ENCODE data around the gene UTP14A. TPM values are rescaled to one million over a fixed set of nuclear protein-coding genes. Genes with fewer than 3 reads are reported as not detected.
A peak's percentile ranks its signal among the peaks of the same experiment; 100 is the strongest.

UTP14A gene
- total RNA-seq, 1 experiment from 2014 or later = 37.9 TPM

DNA sequence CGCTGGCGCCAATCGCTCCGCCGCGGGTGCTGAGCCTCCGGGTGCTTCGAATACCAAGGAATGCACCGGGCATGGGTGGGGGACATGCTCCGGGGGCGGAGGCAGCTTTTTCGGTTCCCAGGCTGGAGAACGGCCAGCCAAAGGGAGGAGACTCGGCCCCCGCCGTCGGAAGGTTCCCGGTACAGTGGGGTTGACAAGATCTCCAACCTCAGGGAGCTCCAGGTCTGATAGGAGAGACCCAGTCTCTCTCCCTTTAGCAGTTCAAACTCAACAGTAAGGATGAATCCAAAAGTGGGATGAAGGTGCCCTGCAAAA is 47.3 kb downstream of the UTP14A start:
- no peak for DNase-seq (ENCODE audit: low spot score)

- DNase-seq (ENCODE audit: low spot score) = no peak
Observed at GRCh38 chrX:129953881-129954280, 47.9 kb downstream of the UTP14A start.

DNA sequence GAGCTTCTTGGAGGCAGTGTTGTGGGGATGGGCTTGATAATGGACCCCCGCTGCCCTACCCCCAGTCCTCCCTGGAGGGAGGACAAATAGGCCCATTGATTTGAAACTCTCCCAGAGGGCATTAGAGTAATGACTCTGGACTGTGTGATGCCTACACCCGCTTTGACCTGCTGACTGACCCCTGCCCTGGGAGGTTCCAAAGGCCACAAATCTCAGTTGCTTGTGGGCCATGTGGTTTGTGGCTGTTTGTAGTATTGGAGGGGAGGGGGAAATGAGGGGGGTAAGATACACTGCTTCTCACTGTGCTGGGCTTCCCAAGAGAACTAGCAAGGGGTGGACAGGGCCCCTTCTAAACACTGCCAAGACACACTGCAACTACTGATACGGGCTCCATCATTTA is 48.8 kb downstream of the UTP14A start:
- no peak for DNase-seq (ENCODE audit: low spot score)

GRCh38 chrX:129955682-129956081 is 49.7 kb downstream of the UTP14A start:
- DNase-seq (ENCODE audit: low spot score) = no peak

DNA sequence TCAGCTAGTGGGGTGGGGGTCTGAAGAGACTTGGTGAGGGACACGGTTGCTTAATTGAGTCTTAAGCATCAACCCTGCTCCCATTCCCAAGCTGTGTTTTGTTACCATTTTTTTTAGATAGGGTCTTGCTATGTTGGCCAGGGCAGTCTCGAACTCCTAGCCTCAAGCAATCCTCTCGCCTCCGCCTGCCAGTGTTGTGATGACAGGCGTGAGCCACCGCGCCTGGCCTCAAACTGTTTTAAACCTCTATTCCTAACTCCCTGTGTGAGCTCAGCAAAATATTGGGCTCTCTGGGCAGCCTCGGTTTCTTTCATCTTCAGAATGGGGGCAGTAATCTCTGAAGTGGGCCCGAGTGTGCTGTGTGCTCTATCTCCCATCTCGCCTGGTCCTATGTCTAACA is 50.2 kb downstream of the UTP14A start:
- DNase-seq (ENCODE audit: low spot score) = no peak

GRCh38 chrX:129956765-129957164 is 50.8 kb downstream of the UTP14A start:
- no peak for DNase-seq (ENCODE audit: low spot score)

DNA sequence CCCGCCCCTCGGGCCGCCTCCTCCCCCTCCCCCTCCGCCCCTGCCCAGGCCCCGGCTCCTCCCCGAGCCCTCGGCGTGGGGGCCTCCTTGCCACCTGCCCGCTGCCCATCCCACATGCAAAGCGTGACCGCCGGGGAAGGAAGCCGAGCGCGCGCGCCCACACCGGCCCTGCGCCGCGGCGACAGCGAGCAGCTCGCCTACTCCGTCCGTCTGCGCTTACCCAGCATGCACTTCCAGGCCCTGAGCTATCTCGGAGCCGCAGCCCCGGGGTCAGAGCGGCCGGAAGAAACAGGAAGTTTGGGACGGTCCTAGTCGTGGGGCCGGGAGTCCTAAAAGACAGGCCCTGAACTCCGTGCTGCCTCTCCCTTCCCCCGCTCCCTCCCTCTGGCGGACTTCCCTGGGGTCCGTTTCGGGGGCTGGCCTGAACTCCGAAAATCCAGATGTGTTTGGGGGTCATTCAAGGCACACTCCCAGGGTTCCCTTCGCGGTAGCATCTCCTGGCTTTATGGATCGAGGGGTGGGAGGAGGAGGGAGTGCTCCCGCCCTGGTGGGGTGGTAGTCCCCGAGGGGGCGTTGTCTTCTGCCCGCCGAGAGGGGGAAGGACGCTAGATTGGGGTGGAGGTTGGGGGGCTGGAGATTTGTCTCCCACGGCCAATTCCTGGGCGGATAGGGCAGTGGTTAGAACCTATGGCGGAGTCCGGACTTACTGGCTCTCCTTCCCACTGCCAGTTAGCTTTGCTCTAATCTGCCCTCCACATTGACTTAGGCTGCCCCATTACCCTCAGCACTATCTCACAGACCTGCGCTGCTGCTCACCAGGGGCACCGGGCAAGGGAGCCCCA is 51.5 kb downstream of the UTP14A start:
- DNase-seq (ENCODE audit: low spot score) = no peak

DNA sequence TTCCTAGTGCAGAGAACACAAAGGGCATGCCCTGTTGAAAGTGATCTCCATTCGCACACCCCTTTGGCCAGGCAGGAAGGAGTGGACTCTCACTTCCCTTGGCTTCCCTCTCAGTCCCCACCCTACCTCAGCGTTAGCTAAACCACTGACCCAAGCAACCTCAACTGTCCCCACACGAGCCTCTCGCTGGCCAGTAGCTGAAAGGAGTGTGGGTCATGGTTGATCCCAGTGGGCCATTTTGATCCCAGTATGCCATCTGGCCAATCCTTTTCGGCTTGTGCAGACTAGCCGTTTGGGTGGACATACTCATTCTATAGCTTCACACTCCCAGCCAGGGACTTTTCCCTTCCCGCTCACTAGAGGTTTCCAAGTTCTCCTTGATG is 52.1 kb downstream of the UTP14A start:
- no peak for DNase-seq (ENCODE audit: low spot score)

- DNase-seq (ENCODE audit: low spot score) = peak; percentile 22
Observed at GRCh38 chrX:129958814-129959492, 53.0 kb downstream of the UTP14A start.

DNA sequence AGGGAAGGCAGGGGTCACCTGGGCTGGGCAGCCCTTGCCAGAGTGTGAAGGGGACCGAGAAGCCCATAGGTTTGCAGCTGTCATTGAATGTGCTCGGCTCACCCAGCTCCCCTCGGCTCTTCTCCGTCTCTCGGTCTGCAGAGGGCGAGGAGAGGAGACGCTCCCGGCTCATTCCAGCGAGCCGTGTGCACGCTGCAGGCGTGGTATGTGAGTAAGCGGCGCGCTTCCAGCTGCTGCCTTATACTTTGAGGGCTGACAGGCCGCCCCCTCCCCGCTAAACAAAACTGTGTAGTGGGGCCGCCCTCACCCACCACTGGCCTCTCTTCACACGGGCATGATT is 53.5 kb downstream of the UTP14A start:
- DNase-seq (ENCODE audit: low spot score) = no peak

DNA sequence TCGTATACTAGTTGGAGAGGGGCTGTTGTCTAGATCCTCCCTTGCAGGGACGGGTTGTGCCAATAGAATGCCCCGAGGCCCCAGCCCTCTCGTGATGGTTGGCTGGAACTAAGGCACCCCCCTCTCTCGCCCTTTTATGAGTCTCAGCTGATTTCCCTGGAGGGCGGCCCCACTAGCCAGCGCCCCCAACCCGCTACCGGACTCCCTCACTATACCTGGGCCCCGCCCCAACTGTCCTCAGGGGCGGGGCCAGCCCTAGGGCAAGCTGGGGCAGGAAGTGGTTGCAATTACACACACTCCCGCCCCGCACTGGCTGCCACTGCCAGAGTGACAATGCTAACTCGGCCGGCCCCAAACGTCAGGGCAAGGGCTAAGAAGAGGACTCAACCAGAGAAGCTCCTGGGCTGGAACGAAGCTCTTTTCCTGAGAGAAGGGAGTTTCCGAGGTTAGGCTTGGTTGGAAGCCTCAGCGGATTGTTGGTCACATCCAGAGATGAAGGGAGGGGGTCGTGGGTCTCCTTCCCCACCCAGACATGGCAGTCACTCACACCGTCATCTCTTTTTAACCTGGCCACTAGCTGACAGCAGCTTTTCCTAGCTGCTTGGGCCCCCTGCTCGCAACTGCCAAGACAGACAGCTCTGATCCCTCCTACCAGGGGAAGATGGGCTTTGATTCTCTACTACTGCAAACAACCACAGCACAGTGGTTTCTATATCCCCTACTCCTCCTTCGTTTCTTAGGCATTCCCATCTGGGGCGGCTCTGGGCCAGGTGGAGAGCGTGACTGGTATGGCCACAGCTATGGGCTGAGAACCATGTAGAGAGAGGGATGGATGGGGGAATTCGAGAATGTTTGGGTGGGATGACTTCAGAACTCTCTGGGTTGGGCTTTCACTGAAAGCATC is 55.5 kb downstream of the UTP14A start:
- DNase-seq (ENCODE audit: low spot score) = peak; percentile 67

GRCh38 chrX:129963729-129964128 is 57.8 kb downstream of the UTP14A start:
- DNase-seq (ENCODE audit: low spot score) = no peak

DNA sequence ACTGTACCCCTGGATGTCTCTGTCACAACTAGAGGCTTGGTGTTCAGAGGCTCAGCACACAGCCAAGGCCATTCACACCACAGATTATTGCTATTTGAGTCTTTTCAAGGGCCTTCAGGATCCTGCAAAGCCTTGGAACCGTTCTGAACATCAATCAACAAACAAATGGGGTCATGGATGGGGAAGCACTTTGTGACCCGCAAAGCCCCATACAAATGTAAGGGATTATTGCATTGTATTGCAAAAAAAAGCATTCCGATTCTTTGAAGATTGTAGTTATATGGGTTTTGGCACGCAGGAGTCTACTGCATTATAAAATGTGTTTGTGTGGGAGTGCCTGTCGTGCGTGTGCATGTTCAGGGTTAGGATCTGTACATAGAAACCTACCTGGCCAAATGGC is 59.2 kb downstream of the UTP14A start:
- no peak for DNase-seq (ENCODE audit: low spot score)

DNA sequence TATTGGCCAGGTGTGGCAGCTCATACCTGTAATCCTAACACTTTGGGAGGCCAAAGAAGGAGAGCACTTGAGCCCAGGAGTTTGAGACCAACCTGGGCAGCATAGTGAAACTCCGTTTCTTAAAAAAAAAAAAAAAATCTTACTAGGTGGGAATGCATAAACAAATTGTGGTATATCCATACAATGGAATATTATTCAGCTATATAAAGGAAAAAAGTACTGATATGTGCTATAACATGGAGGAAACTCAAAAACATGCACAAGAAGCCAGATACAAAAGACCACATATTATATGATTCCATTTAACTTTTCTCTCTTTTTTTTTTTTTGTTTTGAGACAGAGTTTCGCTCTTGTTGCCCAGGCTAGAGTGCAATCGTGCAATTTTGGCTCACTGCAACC is 63.0 kb downstream of the UTP14A start:
- no peak for DNase-seq (ENCODE audit: low spot score)

GRCh38 chrX:129976441-129976840 is 70.5 kb downstream of the UTP14A start:
- no peak for DNase-seq (ENCODE audit: low spot score)

Other genes with a start within 250 kb of the UTP14A start
- gene XPNPEP2, start 167.2 kb upstream of the UTP14A start, total RNA-seq (2014; rRNA removed; shearing (Covaris generic)) = 0.12 TPM in 1 of 2 replicates, not detected in the other
- not detected in 2 replicates for gene SASH3, start 126.2 kb upstream of the UTP14A start, total RNA-seq (2014; rRNA removed; shearing (Covaris generic))
- 16.0 and 24.5 TPM in 2 replicates for gene ZDHHC9, start 62.3 kb upstream of the UTP14A start, total RNA-seq (2014; rRNA removed; shearing (Covaris generic))
- 0.46 and 1.3 TPM in 2 replicates for gene BCORL1, start 76.5 kb downstream of the UTP14A start, total RNA-seq (2014; rRNA removed; shearing (Covaris generic))
- 11.4 and 11.9 TPM in 2 replicates for gene ELF4, start 204.3 kb downstream of the UTP14A start, total RNA-seq (2014; rRNA removed; shearing (Covaris generic))